Endothelial cell of umbilical vein (primary cell): ENCODE results near the gene SLC6A18. TPM values are rescaled to one million over a fixed set of nuclear protein-coding genes. Genes with fewer than 3 reads are reported as not detected.

ENCODE experiments used
- BruUV-seq: library from RNA; stranded (reverse); fragments of 400-500 nt; replicated peaks from 2 replicates; lab custom pipeline; 2021; lab: Mats Ljungman, UMichigan
- CTCF ChIA-PET: fragments of 300-600, 350-600 bp; sonication (Branson Sonifier 250); formaldehyde crosslinking; loops from one replicate; lab custom pipeline; 2021; ENCODE audit warnings: antibody characterized with exemption, inconsistent platforms; lab: Charles Lee
- POLR2A ChIA-PET: fragments of 300-600, 350-600 bp; sonication (Branson Sonifier 250); formaldehyde crosslinking; loops from one replicate; lab custom pipeline; 2021; ENCODE audit warnings: antibody characterized with exemption, inconsistent platforms; lab: Charles Lee
- DNase-seq: peaks from one replicate; pipeline ENCODE4 v3.0.0-alpha.2; 2011; ENCODE audit warnings: low read depth, low spot score
- FAIRE-seq: peaks from 2 replicates; lab custom pipeline; 2011; peaks lifted over from hg19 to GRCh38; lab: Jason Lieb, UNC
- H2AFZ ChIP-seq: 2 replicates; pipeline ENCODE4 v1.6.0; 2012; ENCODE audit warnings: low read depth, low read length, control low read depth, inconsistent platforms
- H3K27ac ChIP-seq: 2 replicates; pipeline ENCODE4 v1.5.1; 2011; ENCODE audit warnings: low read depth, mild to moderate bottlenecking, control low read depth, low read length, moderate library complexity; ENCODE audit not compliant: insufficient read depth
- H3K27me3 ChIP-seq, 2 experiments: 2 replicates each; pipeline versions ENCODE4 v1.6.0 to v1.6.1; 2011; ENCODE audit warnings: low read length in 2 of 2, mixed read lengths in 1 of 2; ENCODE audit not compliant: control insufficient read depth in 2 of 2, insufficient read depth in 2 of 2
- H3K36me3 ChIP-seq, 2 experiments: 2 replicates in 1 of 2; 3 replicates in 1 of 2; pipeline ENCODE4 v1.5.1; 2011; ENCODE audit warnings: low read length in 2 of 2, mild to moderate bottlenecking in 1 of 2, moderate library complexity in 1 of 2; ENCODE audit not compliant: control insufficient read depth in 2 of 2, insufficient read depth in 2 of 2; ENCODE audit errors: extremely low read depth in 1 of 2
- H3K4me1 ChIP-seq: 3 replicates; pipeline ENCODE4 v1.5.1; 2011; ENCODE audit warnings: mild to moderate bottlenecking, low read length; ENCODE audit not compliant: control insufficient read depth, insufficient read depth; ENCODE audit errors: extremely low read depth
- H3K4me2 ChIP-seq: 2 replicates; pipeline ENCODE4 v1.6.1; 2011; ENCODE audit warnings: low read length, control low read depth, mixed read lengths; ENCODE audit not compliant: insufficient read depth
- H3K4me3 ChIP-seq, 3 experiments: fragments of 200-600 bp in 1 of 3; sonication (generic), shearing (Covaris generic) in 1 of 3; replicated peaks in 1 of 3; 2 replicates each; pipeline ENCODE4 v1.5.1; 2011 to 2016; ENCODE audit warnings: control low read depth in 3 of 3, low read length in 3 of 3, mild to moderate bottlenecking in 2 of 3, inconsistent platforms in 1 of 3, low read depth in 1 of 3, moderate library complexity in 1 of 3; ENCODE audit not compliant: insufficient read depth in 1 of 3
- H3K79me2 ChIP-seq: 2 replicates; pipeline ENCODE4 v1.6.0; 2012; ENCODE audit warnings: low read length, inconsistent platforms; ENCODE audit not compliant: control insufficient read depth, insufficient read depth
- H3K9ac ChIP-seq: replicated peaks from 2 replicates; pipeline ENCODE3; 2011; ENCODE audit warnings: low read length, control low read depth; ENCODE audit not compliant: insufficient read depth; ENCODE audit errors: extremely low read depth
- H3K9me1 ChIP-seq: replicated peaks from 3 replicates; pipeline ENCODE4 v1.6.0; 2011; ENCODE audit warnings: mild to moderate bottlenecking, low read length; ENCODE audit not compliant: control insufficient read depth, insufficient read depth; ENCODE audit errors: extremely low read depth
- H3K9me3 ChIP-seq: replicated peaks from 2 replicates; pipeline ENCODE4 v1.5.1; 2012; ENCODE audit warnings: low read length, inconsistent platforms; ENCODE audit not compliant: control insufficient read depth, insufficient read depth
- H4K20me1 ChIP-seq: replicated peaks from 2 replicates; pipeline ENCODE3; 2011; ENCODE audit warnings: mild to moderate bottlenecking, low read length; ENCODE audit not compliant: control insufficient read depth, insufficient read depth; ENCODE audit errors: extremely low read depth
- CTCF ChIP-seq, 2 donors: IDR thresholded peaks; 1 replicate in 1 of 2; 2 replicates in 1 of 2; pipeline ENCODE4 v1.5.1; 2011; ENCODE audit warnings: low read length in 2 of 2, mild to moderate bottlenecking in 2 of 2, moderate library complexity in 2 of 2, control low read depth in 1 of 2, inconsistent platforms in 1 of 2, low read depth in 1 of 2; ENCODE audit not compliant: insufficient read depth in 1 of 2; ENCODE audit errors: extremely low read depth in 1 of 2
- EZH2 ChIP-seq: IDR thresholded peaks from 2 replicates; pipeline ENCODE4 v1.6.1; 2012; ENCODE audit warnings: borderline replicate concordance, low read depth, mild to moderate bottlenecking, moderate library complexity, low read length, inconsistent platforms; ENCODE audit not compliant: severe bottlenecking
- FOS ChIP-seq: IDR thresholded peaks from 2 replicates; pipeline ENCODE4 v1.6.1; 2011; ENCODE audit warnings: mild to moderate bottlenecking, low read length, moderate library complexity, borderline replicate concordance; ENCODE audit not compliant: insufficient read depth
- GATA2 ChIP-seq: IDR thresholded peaks from 2 replicates; pipeline ENCODE4 v1.7.0; 2011; ENCODE audit warnings: low read depth, mild to moderate bottlenecking, moderate library complexity, mixed read lengths, low read length; ENCODE audit not compliant: insufficient read length, insufficient read depth
- JUN ChIP-seq: IDR thresholded peaks from 2 replicates; pipeline ENCODE4 v1.6.1; 2011; ENCODE audit warnings: borderline replicate concordance, low read depth; ENCODE audit not compliant: insufficient read length, insufficient read depth
- MAX ChIP-seq: IDR thresholded peaks from 2 replicates; pipeline ENCODE4 v1.6.1; 2011; ENCODE audit not compliant: insufficient read depth, insufficient read length
- MYC ChIP-seq: IDR thresholded peaks from one replicate; pipeline ENCODE4 v1.6.1; 2011; ENCODE audit warnings: mild to moderate bottlenecking, low read depth, low read length
- POLR2A ChIP-seq: IDR thresholded peaks from 2 replicates; pipeline ENCODE4 v1.6.1; 2012; ENCODE audit warnings: low read depth, mild to moderate bottlenecking, control low read depth, low read length
- POLR2AphosphoS5 ChIP-seq: IDR thresholded peaks from 2 replicates; pipeline ENCODE4 v1.6.1; 2012; ENCODE audit warnings: low read depth, mild to moderate bottlenecking, control low read depth, low read length, moderate library complexity; ENCODE audit not compliant: insufficient read depth
- dilution Hi-C: fragments of 300-500 bp; cut with MboI; formaldehyde crosslinking; loops from one replicate; pipeline ENCODE4 v1.15.0; 2019; ENCODE audit warnings: low sequenced_read_pairs; ENCODE audit not compliant: extremely low pct_ligation_motif_present
- intact Hi-C: fragments of 100-400 bp; cut with micrococcal nuclease; formaldehyde crosslinking; loops from one replicate; pipeline ENCODE4 v1.10.0; 2022
- polyA plus RNA-seq, 4 experiments: library from polyadenylated mRNA; depleted of rRNA in 3 of 4; stranded (reverse) in 3 of 4; unstranded in 1 of 4; fragments of >200 nt; gene quantifications; 2 replicates each; pipeline versions ENCODE4 v1.2.1 to v1.2.3, GENCODE V29; 2011 to 2012; ENCODE audit warnings: missing spikeins in 1 of 4
- total RNA-seq: library from RNA; stranded (reverse); gene quantifications from 2 replicates; pipeline ENCODE4 v1.2.3, GENCODE V29; 2021

The SLC6A18 gene
- total and polyA plus RNA-seq, 2 donors (not counting 3 experiments of a cell fraction or from before 2014, with no cell fraction given), result not detected

- Histone ChIP-seq H3K4me3 (no peak overlapping the region), H2AFZ (no peak overlapping the region), H4K20me1 (no peaks in the 10 kb centered on the region), H3K4me2 (no peak overlapping the region), H3K4me1 (no peaks in the 10 kb centered on the region), H3K9ac (no peak overlapping the region), H3K27me3 (no peaks in the 10 kb centered on the region), H3K27ac (no peak overlapping the region), H3K79me2 (no peaks in the 10 kb centered on the region), H3K9me3 (no peaks in the 10 kb centered on the region), H3K36me3 (no peaks in the 10 kb centered on the region), H3K9me1 (no peaks in the 10 kb centered on the region)
- CTCF ChIA-PET, result no interaction called here
- BruUV-seq, result no TSS peak
- DNase-seq (no peak), FAIRE-seq (no peak)
- intact Hi-C loops, result no loop called here
- dilution Hi-C loops, result no loop called here
- TF ChIP-seq FOS (no peak), MYC (no peak), GATA2 (no peak), EZH2 (no peak), JUN (no peak), MAX (no peak), POLR2A (no peak), POLR2AphosphoS5 (no peak), CTCF (IDR thresholded peaks at IDR 0.05; ENCODE audit: extremely low read depth in 1 of 2, insufficient read depth in 1 of 2, low read depth in 1 of 2, low read length in 2 of 2) (no peak)
- POLR2A ChIA-PET, result no interaction called here
Observed at GRCh38 chr5:1272201-1272600, 47.0 kb downstream of the SLC6A18 start.
